ENCODE results near the gene GABPB2. TPM values are rescaled to one million over a fixed set of nuclear protein-coding genes. Genes with fewer than 3 reads are reported as not detected.

Gene GABPB2
- total RNA-seq, 1 donor from 2014 or later: 14.1 TPM

DNA sequence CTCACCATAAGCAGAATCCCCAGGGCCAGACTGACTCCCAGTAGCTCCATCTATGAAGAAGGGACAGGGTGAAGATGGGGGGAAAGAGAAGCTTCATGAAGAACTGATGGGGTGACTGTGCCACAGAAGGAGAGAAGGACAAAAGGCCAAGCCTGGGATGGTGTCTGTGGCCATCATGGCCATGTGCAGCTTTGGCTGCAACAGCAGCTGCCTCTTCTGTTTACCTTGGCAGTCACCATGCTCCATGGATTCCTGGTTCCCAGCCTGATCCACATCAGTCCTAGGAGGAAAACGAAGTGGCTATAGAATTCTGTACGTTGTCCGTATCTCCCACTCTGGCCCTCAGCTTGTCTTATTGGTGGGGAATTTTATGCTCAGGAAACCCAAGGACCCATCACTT is 63.8 kb downstream of the GABPB2 start:
- TF ChIP-seq, protein P1, sequence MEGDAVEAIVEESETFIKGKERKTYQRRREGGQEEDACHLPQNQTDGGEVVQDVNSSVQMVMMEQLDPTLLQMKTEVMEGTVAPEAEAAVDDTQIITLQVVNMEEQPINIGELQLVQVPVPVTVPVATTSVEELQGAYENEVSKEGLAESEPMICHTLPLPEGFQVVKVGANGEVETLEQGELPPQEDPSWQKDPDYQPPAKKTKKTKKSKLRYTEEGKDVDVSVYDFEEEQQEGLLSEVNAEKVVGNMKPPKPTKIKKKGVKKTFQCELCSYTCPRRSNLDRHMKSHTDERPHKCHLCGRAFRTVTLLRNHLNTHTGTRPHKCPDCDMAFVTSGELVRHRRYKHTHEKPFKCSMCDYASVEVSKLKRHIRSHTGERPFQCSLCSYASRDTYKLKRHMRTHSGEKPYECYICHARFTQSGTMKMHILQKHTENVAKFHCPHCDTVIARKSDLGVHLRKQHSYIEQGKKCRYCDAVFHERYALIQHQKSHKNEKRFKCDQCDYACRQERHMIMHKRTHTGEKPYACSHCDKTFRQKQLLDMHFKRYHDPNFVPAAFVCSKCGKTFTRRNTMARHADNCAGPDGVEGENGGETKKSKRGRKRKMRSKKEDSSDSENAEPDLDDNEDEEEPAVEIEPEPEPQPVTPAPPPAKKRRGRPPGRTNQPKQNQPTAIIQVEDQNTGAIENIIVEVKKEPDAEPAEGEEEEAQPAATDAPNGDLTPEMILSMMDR (IDR thresholded peaks at IDR 0.05): no peak
- H3K36me3 ChIP-seq: peaks cover 5% of the 10 kb centered on the region
- H3K9me3 ChIP-seq: no peaks in the 10 kb centered on the region
- H3K4me3 ChIP-seq: no peak overlapping the region
- peaks cover 23% of the 10 kb centered on the region for H3K4me1 ChIP-seq
- ATAC-seq (no peak), DNase-seq (no peak)
- H3K27ac ChIP-seq: no peak overlapping the region
- H3K27me3 ChIP-seq (ENCODE audit: low read depth): no peaks in the 10 kb centered on the region
- intact Hi-C loops (cut with DNase I): no loop called here

- Histone ChIP-seq H3K27ac (no peak overlapping the region), H3K27me3 (ENCODE audit: low read depth) (no peaks in the 10 kb centered on the region), H3K36me3 (peaks cover 9% of the 10 kb centered on the region), H3K4me3 (no peak overlapping the region), H3K4me1 (peaks cover 23% of the 10 kb centered on the region), H3K9me3 (no peaks in the 10 kb centered on the region)
- TF ChIP-seq, protein P1 (IDR thresholded peaks at IDR 0.05): no peak
- intact Hi-C loops (cut with DNase I): no loop called here
- no peak for ATAC-seq
- no peak for DNase-seq
Measured at GRCh38 chr1:151134991-151135390, 64.4 kb downstream of the GABPB2 start.

DNA sequence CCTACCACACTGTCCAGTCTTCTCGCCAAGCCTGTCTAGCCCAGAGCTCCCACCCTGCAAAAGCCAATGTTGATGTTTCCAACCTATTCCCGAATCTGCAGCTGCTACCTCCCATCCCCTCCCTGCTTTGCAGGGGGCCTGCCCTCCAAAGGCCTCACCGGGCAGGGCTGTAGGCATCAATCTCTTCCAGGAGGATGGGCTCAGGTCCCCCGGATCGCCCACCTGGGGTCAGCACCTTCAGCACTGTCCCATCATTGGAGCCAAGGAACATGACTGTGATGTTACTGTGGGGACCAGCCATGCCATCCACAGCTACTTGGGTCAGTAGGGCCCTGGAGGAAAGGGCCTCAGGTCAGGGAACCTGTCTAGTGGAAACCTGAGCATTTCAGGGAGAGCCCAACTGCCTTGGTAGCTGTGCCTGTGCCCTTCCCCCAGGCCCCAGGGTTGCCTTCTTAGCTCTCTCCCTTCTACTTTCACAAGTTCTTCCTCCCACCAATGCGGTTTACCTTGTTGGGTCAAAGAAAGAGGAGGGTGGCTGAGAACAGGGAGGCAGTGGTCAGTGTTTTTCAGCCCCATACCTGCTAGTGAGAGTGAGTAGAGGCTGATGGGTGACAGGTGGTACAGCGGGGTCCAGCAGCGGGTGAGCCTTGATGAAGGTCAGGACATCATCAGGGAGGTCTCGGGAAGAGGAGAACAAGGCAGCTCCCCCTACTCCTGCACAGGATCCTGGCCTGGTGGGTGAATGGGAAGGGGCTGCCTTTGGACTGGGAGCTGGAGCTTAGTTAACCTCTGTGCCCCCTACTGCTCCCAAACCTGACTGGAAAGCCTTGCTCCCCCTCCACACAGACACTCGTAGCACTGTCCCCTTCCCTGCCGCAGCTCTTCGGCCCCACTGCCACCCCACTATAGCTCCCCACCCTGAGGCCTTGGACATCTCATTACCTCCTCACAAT is 65.1 kb downstream of the GABPB2 start:
- Histone ChIP-seq H3K4me3 (no peak overlapping the region), H3K4me1 (peaks cover 19% of the 10 kb centered on the region), H3K27me3 (ENCODE audit: low read depth) (no peaks in the 10 kb centered on the region), H3K27ac (no peak overlapping the region), H3K9me3 (no peaks in the 10 kb centered on the region), H3K36me3 (peaks cover 9% of the 10 kb centered on the region)
- ATAC-seq (no peak), DNase-seq (no peak)
- TF ChIP-seq, protein P1 (IDR thresholded peaks at IDR 0.05): no peak
- intact Hi-C loops (cut with DNase I): no loop called here

GRCh38 chr1:151137789-151138188 is 67.2 kb downstream of the GABPB2 start:
- no peak for DNase-seq
- ATAC-seq: no peak
- Histone ChIP-seq H3K27me3 (ENCODE audit: low read depth) (no peaks in the 10 kb centered on the region), H3K4me1 (no peaks in the 10 kb centered on the region), H3K9me3 (no peaks in the 10 kb centered on the region), H3K27ac (no peak overlapping the region), H3K36me3 (peaks cover 9% of the 10 kb centered on the region), H3K4me3 (no peak overlapping the region)
- TF ChIP-seq, protein P1 (IDR thresholded peaks at IDR 0.05): no peak
- intact Hi-C loops (cut with DNase I): no loop called here

- Histone ChIP-seq H3K4me1 (peaks cover 26% of the 10 kb centered on the region), H3K4me3 (no peak overlapping the region), H3K9me3 (no peaks in the 10 kb centered on the region), H3K27ac (no peak overlapping the region), H3K27me3 (ENCODE audit: low read depth) (no peaks in the 10 kb centered on the region), H3K36me3 (peaks cover 5% of the 10 kb centered on the region)
- intact Hi-C loops (cut with DNase I): no loop called here
- DNase-seq: no peak
- no peak for ATAC-seq
- TF ChIP-seq, protein P1 (IDR thresholded peaks at IDR 0.05): no peak
Measured at GRCh38 chr1:151142411-151143056, 72.0 kb downstream of the GABPB2 start.

Measured in lower lobe of right lung (tissue), 2 donors.